Measurements from ENCODE around the gene CTDSPL2.
A peak's percentile ranks its signal among the peaks of the same experiment; 100 is the strongest.
"Not testable (repeated sequence)": the region's sequence is repeated elsewhere in the genome, so short reads cannot be mapped to it uniquely, and the experiment has no call there.

Gene CTDSPL2

DNA sequence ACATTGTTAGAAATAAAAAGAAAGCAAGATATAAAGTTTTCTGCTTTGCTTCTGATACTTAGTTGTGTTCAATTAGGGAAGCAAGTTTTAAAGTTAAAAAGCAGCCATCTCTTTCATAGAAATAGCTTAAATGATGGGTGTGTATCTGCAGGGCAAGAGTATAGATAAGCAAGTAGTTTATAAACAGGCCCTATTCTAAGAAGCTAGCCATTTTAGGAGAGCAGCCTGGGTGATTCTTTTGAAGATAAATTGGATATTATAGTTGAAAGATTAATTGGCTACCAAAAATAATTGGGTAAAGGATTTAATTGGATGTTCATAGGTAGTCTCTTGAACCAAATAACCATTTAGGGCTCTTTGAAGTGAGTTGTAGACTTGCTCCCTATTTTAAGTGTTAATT is 115.2 kb downstream of the CTDSPL2 start:
- no peak for DNase-seq

DNA sequence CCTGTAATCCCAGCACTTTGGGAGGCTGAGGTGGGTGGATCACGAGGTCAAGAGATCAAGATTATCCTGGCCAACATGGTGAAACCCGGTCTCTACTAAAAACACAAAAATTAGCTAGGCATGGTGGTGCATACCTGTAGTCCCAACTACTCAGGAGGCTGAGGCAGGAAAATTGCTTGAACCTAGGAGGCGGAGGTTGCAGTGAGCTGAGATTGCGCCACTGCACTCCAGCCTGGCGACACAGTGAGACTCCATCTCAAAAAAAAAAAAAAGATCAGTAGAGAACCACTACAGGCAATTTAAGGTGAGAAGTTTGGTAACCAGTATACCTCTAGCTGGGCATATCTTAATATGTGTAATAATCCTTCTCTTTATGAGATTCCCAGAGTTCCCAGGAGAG is 117.3 kb downstream of the CTDSPL2 start:
- DNase-seq = not testable (repeated sequence)

DNA sequence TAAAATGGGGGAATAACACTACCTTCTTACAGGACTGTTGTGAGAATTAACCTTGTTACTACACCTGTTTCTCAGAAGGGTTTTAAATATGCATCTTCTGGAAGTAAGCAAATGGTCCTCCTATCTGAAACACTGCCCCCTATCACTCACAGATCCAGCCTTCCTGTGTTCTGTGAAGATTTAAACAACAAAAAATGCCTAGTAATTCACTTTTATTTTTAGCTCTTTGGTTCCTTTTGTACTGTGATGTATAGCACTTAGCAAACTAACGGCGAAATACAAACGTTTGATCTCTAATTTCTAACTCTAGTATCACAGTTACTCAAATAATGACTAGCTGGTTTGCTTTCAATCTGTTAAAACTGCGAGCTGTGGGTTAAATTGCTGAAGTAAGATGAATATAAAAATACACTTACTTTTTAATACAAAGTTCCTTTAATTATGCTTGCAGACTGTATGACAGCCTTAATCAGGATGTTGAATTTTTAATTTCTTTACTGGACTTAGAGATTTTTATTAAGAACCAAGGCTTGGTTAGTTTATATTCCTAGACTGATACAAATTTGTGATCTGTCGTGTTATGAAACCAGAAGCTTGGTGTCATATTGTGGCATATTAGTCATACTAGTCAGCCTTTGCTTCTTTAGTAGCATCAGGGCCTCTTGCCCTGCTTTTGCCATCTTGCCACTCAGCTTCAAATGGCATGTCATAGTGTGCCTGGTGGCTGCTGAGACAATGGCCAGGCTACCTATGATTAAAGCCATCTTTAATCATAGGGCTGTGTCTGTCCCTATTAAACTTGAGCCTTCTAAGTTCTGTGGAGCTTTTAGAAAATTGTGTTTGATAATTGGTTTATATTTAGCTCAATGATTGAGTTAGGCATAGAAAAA is 118.7 kb downstream of the CTDSPL2 start:
- DNase-seq = no peak

DNA sequence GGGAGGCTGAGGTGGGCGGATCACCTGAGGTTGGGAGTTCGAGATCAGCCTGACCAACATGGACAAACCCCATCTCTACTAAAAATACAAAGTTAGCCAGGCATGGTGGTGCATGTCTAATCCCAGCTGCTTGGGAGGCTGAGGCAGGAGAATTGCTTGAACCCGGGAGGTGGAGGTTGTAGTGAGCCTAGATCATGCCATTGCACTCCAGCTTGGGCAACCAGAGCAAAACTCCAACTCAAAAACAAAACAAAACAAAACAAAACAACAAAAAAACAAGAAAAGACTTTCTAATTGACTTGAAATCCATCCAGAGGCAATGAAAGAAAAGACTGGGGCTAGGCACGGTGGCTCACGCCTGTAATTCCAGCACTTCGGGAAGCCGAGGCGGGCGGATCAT is 121.7 kb downstream of the CTDSPL2 start:
- DNase-seq = not testable (repeated sequence)

DNA sequence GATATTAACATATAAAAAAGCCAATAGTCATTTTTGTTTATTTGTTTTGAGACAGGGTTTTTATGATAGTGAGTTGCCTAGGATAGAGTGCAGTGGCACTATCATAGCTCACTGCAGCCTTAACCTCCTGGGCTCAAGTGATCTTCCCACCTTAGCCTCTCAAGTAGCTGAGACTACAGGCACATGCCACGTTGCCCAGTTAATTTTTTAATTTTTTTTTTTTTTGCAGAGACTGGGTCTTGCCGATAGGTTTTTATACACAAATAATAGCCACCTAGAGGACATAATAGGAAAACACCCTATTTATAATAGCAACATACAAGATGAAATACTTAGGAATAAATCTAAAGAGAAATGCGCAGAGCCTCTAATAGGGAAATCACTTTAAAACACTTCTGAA is 122.8 kb downstream of the CTDSPL2 start:
- no peak for DNase-seq

DNA sequence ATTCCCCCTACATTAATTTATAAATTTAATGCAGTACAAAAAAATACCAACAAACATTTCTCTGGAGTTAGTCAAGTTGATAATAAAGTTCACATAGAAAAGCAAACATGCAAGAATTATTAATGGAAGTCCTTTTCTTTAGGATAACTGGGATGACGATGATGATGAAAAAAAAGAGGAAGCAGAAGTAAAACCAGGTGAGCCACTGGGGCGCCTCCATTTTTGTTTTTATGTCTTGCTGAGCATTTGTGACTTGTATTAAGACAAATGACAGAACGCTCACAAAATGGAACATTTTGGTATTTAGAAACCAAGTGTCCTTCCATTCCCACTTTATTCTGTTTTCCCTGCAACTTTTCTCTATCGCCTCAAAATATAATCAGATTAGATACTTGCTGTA is 123.3 kb downstream of the CTDSPL2 start:
- DNase-seq = no peak

DNA sequence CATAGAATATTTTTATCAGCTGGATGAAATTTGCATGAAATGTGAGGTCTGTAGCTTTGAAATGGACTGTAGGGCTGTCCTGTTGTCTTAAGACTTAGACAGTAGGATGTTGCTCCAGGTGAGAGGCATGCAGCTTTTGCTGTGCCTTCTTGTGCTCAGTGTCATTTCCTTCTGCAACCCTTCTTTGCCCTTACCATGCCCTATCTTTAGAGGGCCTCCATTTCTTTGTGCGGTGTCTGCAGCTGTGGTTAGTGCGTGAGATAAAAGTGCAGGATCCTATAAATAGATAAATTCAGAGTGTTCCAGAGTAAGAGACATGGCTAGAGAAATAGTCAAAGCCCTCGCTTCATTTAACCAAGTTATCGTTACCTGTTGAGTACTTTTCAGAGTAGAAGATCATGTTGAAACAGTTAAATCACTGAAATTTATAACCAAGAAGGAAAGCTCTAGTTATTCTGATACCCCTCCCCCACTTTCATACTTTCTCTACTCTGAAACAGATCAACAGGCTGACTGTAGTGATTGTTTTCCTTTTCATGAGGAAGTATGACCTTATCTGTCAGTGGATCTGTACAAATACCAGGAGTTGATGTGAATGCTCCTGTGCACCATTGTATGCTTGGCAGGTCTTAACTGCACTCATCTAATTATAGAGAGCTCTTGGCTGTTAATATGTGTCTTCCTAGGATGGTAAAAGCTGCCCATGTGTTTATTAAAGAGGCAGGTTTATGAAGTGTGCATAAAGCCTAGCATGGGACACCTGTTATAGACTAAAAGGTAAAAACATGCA is 127.7 kb downstream of the CTDSPL2 start:
- peak; percentile 17 for DNase-seq

DNA sequence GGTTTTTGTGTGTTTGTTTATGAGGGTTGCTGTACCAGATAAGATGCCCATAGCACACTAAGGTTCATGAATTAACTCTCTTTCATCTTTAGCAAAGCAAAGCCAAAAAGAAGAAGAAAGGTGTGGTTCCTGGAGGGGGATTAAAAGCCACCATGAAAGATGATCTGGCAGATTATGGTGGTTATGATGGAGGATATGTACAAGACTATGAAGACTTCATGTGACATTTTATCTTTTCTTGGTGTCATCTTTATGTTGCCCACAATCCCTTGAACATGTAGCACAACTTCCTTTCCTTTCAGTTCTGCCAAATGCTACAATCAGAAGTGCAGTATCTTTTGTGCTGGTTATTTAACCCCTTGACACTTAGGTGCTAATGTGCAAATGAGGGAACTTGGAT is 133.5 kb downstream of the CTDSPL2 start:
- not testable (repeated sequence) for DNase-seq

DNA sequence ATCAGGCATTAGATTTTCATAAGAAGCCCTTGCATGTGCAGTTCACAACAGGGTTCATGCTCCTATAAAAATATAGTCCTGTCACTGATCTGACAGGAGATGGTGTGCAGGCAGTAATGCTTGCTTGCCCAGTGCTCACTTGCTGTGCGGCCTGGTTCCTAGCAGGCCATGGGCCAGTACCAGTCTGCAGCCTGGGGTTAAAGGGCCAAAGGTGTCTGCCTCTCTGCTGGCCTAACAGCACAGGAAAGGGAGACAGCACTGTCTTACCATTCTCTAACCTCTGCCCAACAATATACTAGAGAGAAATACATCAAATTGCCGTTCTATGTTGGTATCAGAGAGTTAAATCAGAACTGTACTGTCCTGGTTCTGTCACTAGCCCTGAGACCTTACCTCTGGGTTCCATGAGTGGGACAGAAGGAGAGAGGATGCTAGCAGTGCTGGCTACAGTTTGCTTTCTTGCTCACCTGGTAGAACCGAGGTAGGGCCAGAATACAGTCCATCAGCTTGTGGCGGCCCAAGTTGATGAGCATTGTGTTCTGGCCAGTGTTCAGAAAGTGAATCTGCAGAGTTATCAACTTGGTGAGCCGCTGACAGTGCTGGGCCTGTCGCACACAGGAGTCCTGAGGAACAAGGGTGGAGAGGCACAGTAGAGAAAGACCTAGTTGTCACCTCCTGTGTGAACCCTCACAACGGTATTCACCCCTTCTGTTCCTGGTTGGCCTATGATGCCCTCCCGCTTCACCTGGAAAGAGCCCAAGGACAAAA is 138.1 kb downstream of the CTDSPL2 start:
- no peak for DNase-seq

DNA sequence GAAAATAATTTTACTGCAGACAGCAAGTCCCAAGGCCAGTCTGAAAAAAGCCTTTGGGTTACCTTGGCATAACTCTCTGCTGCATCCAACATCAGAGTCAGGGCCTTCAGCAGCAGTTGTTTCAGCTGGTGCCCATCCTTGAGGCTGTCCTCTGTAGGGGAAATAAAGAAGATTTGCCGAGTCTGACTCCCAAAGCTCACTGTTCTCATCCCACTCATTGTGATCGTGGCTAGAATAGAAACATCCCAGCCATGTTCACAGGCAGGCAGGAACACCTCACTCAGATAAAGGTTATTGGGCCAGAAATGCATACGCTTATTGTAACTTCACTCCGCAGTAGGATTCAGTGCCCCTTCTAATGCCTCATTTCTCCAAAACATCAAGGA is 138.7 kb downstream of the CTDSPL2 start:
- DNase-seq = no peak

DNA sequence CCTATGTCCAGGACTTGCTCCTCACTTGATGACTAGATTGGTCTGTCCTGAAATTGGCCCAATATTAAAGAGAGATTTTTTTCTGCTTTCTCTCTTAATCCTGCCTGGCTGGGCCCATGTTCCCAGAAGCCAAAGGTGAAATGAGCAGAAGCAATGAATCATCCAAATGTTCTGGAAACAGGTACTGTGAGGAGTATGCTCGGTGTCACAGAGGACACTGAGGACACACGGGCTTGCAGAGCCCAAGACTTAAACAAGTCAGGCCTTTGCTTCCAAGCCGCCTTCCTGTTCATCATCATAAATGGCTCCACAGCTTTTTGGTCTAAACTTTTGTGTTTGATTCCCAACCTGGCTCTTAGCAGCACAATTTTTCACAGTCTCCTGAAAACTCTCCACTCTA is 140.9 kb downstream of the CTDSPL2 start:
- DNase-seq = peak; percentile 45

DNA sequence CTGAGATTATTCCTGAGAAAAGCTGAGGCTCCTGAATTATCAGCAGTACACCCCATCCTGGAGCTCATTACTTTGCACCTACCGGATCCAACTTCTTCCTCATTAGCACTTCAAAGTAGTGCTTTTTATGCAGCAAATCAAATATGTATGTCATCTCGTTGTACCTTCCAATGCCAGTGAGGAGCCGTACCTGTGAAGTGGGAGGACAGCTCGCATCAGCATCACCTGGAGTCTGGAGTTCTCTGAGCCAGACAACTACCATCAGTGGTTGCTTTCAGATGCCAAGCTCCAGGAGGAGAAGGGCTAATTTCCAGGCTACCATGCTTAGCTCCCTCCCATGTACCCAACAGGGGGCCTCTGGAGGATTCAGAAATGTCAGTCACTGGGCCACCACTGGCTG is 141.9 kb downstream of the CTDSPL2 start:
- DNase-seq = peak; percentile 46

DNA sequence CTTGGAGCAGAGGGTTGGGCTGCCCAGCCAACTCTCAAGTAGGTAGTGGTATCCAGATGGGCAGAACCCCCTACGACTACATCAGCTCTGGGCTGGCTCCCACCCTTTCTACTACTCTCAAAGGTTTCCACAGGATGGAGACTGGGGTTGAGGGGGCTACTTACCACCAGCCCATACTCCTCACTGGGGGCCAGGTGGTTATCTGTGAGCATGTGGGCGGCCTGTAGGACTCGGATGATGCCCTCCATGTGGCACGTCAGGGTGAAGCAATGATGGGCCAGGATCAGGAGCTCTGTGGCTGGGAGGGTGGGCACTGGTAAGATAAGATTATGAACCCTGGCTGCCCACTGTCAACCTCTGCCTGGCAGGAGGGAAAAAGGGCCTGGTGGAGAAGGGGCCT is 142.9 kb downstream of the CTDSPL2 start:
- DNase-seq = peak; percentile 48

DNA sequence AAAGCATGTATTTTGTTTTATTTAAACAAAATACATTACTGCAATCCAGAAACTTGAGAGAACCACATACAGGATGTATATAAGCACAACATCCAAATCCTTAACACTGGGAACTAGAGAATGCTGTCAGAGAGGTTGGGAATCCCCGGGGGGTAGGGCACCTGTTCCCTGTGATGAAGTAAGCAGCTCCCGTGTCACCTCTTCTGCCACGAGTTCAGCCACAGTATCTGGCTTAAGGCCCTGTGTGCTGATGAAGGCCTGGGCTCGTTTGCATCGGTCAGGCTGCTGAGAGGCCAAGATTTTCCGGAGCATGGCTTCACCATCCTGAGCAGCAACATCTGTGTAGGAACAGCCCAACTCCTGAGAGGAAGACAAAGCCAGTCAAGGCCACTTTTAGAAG is 146.0 kb downstream of the CTDSPL2 start:
- DNase-seq = no peak

DNA sequence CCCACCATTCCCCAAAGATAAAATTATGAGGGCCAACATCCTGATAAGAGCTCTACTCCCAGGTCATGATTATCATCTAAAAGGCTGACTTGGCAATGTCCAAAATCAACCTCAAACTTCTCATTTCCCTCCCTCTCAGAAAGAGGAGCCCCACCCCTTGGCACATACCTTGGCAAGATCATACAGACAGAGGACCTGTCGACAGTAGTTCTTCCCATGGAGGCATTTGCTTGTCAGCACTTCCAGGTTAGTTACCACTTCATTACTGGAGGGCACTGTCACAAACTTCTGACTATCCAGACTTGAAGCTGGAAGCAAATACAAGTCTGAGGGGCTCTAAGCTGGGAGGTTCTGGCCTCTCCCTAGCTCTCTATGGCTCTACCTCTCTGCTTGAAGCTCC is 147.3 kb downstream of the CTDSPL2 start:
- DNase-seq = no peak
